Gastrocnemius medialis (tissue), 4 donors: ENCODE measurements around the gene EPS8.
"Not testable (repeated sequence)": the region's sequence is repeated elsewhere in the genome, so short reads cannot be mapped to it uniquely, and the experiment has no call there.

Source experiments
- POLR2A ChIP-seq, 2 donors: fragments of 450-650 bp; IDR thresholded peaks; one replicate each; pipeline ENCODE4 v1.6.1; 2017; ENCODE audit warnings: antibody characterized with exemption in 2 of 2, mild to moderate bottlenecking in 2 of 2, moderate library complexity in 2 of 2
- TF ChIP-seq, protein P1 (sequence below), 5 experiments: fragments of 450-650 bp in 3 of 5; fragments of 200-600 bp in 2 of 5; sonication (generic) in 2 of 5; IDR thresholded peaks in 4 of 5; conservative IDR thresholded peaks in 1 of 5; 1 replicate in 4 of 5; 2 replicates in 1 of 5; pipeline ENCODE4 v1.5.1; 2016 to 2019; ENCODE audit warnings: antibody characterized with exemption in 5 of 5, mild to moderate bottlenecking in 3 of 5, moderate library complexity in 3 of 5

GRCh38 chr12:15741870-15742269 is 47.3 kb downstream of the EPS8 start:
- TF ChIP-seq, protein P1, sequence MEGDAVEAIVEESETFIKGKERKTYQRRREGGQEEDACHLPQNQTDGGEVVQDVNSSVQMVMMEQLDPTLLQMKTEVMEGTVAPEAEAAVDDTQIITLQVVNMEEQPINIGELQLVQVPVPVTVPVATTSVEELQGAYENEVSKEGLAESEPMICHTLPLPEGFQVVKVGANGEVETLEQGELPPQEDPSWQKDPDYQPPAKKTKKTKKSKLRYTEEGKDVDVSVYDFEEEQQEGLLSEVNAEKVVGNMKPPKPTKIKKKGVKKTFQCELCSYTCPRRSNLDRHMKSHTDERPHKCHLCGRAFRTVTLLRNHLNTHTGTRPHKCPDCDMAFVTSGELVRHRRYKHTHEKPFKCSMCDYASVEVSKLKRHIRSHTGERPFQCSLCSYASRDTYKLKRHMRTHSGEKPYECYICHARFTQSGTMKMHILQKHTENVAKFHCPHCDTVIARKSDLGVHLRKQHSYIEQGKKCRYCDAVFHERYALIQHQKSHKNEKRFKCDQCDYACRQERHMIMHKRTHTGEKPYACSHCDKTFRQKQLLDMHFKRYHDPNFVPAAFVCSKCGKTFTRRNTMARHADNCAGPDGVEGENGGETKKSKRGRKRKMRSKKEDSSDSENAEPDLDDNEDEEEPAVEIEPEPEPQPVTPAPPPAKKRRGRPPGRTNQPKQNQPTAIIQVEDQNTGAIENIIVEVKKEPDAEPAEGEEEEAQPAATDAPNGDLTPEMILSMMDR (IDR thresholded peaks at IDR 0.05 in 4 of 5, conservative IDR thresholded peaks at IDR 0.05 in 1 of 5): not testable (repeated sequence)
- not testable (repeated sequence) for TF ChIP-seq POLR2A (IDR thresholded peaks at IDR 0.05)
